Nucleus accumbens (tissue), 56 donors: ENCODE measurements around the gene MTPN.

Experiments
- DNase-seq, 56 donors: peaks; one replicate each; lab custom pipeline; 2025; lab: John Stamatoyannopoulos, UW

Gene MTPN

DNA sequence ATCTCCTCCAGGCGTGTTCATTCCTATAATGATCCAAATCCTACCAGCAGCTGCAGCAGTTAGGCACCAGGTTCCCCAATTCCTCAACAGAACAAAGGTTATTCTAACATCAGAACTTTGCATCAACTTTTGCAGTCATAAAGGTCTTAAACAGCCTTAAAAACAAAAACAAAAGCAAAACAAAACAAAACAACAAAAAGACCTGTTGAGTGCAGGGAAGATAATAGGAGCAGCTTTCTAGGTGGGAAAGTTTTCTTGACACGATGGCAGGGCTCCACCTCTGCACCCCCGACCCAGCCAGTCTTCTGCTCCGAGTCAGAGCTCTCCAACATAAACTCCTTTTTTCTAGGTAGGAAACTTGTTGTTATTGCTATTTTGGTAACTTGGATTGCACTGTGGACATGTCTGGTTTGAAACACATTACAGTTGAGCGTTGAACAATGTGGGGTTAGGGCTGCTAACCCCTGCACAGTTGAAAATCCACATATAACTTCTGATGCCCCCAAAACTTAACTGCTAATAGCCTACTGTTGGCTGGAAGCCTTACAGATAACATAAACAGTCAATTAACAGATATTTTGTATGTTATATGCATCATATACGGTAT lies 77.6 kb downstream of the MTPN start:
- DNase-seq, result no peak

GRCh38 chr7:135898226-135898625 lies 78.9 kb downstream of the MTPN start:
- DNase-seq, result no peak

- no peak for DNase-seq
These were observed 82.3 kb downstream of the MTPN start for GRCh38 chr7:135894816-135895215.

DNA sequence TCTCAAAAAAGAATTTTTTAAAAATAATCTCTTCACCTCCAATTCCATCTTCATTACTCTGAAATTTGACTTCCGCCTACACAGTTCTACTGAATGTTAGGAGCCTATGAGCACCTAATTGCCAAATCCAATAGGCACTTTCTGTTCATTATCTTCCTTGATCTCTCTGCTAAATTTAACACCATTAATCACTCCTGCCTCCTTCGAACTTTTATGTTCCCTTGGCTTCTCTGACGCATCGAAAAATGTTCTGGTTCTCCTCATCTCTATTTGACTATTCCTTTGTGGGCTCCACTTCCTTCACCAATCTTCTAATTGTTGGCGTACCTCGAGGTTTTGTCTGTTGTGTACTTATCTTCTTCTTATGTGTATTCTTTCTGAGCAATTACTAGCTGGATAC lies 87.3 kb downstream of the MTPN start:
- DNase-seq, result peak in 3 of 56 donors; percentile 8 to 48 (median 10)

DNA sequence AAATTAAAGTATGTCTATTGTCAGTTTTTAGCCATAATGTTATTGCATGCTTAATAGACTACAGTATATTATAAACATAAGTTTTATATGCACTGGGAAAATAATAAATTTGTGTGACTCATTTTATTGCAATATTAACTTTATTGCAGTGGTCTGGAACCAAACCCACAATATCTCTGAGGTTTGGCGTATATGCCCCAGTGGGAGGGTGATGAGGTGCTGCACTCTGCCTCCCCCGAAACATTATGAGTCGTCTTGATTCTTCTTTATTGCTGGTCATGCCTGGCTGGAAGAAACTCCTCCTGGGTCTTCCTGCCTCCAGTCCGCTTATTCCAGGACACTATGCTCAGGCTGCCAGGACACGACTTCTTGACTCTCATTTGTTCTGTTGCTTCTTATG lies 88.4 kb downstream of the MTPN start:
- no peak for DNase-seq

- DNase-seq, result no peak
These were observed 90.6 kb downstream of the MTPN start for GRCh38 chr7:135886345-135887132.

GRCh38 chr7:135884495-135885232 lies 92.5 kb downstream of the MTPN start:
- DNase-seq, result no peak

DNA sequence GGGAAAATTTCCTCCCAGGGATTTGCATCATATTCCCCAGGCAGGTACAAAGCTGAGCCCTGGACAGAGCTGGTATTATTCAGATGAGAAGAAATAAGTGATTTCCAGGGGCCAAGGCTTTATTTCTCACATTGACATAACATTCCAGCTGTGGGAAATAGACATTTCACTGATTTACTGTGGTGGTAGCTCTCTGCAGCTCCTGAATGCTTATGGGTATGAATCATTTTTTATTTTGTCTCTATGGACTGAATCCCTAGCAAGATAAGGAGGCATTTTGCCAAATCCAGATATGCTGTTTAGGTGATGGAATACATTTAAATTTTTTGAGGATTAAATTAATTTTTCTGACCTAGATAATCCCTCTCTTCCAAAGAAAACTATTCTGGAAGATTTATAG lies 97.9 kb downstream of the MTPN start:
- no peak for DNase-seq

GRCh38 chr7:135878284-135878683 lies 98.9 kb downstream of the MTPN start:
- DNase-seq, result no peak

GRCh38 chr7:135877805-135878204 lies 99.4 kb downstream of the MTPN start:
- DNase-seq, result no peak
